ENCODE data around the gene CTSZ. TPM values are rescaled to one million over a fixed set of nuclear protein-coding genes. Genes with fewer than 3 reads are reported as not detected.

Gene CTSZ
- total and polyA plus RNA-seq, 8 donors: 35.3 to 134 (median 56.2) TPM

GRCh38 chr20:59026904-59027740, 20.1 kb upstream of the CTSZ start:
- Histone ChIP-seq H3K27ac (no peak overlapping the region), H3K4me3 (no peak overlapping the region), H3K36me3 (peaks cover 32 to 80% (median 74%) of the 10 kb centered on the region in 4 donors), H3K27me3 (no peaks in the 10 kb centered on the region), H3K4me1 (peaks cover 32 to 63% (median 49%) of the 10 kb centered on the region in 4 donors), H3K9me3 (no peaks in the 10 kb centered on the region)
- intact Hi-C loops (cut with DNase I; ENCODE audit: low total_unique reads): no loop called here
- DNase-seq: no peak
- WGBS, 5 donors: 81 to 87% (median 86%) methylated on average over 5 of the region's 5 CpGs
- TF ChIP-seq POLR2AphosphoS5 (IDR thresholded peaks at IDR 0.05) (no peak), CTCF (IDR thresholded peaks at IDR 0.05) (no peak), EP300 (IDR thresholded peaks at IDR 0.05) (no peak), POLR2A (IDR thresholded peaks at IDR 0.05) (no peak)

GRCh38 chr20:59025511-59025910, 18.5 kb upstream of the CTSZ start:
- Histone ChIP-seq H3K27ac (no peak overlapping the region), H3K4me1 (peaks cover 21 to 52% (median 38%) of the 10 kb centered on the region in 4 donors), H3K9me3 (no peaks in the 10 kb centered on the region), H3K36me3 (peaks cover 32 to 85% (median 77%) of the 10 kb centered on the region in 4 donors), H3K27me3 (no peaks in the 10 kb centered on the region), H3K4me3 (no peak overlapping the region)
- WGBS, 5 donors: 93 to 97% (median 96%) methylated on average over 4 of the region's 4 CpGs
- TF ChIP-seq POLR2A (IDR thresholded peaks at IDR 0.05): no peak
- no peak for TF ChIP-seq POLR2AphosphoS5 (IDR thresholded peaks at IDR 0.05)
- no peak for TF ChIP-seq EP300 (IDR thresholded peaks at IDR 0.05)
- no peak for TF ChIP-seq CTCF (IDR thresholded peaks at IDR 0.05)
- intact Hi-C loops (cut with DNase I; ENCODE audit: low total_unique reads): no loop called here
- DNase-seq: no peak

- no peak for DNase-seq
- intact Hi-C loops (cut with DNase I; ENCODE audit: low total_unique reads): no loop called here
- H3K27ac ChIP-seq: no peak overlapping the region
- 44 to 78% (median 68%) methylated on average over 2 of the region's 2 CpGs for WGBS, 5 donors
- peaks cover 29 to 83% (median 76%) of the 10 kb centered on the region in 4 donors for H3K36me3 ChIP-seq
- H3K4me3 ChIP-seq: no peak overlapping the region
- no peaks in the 10 kb centered on the region for H3K27me3 ChIP-seq
- no peak for TF ChIP-seq POLR2A (IDR thresholded peaks at IDR 0.05)
- no peak for TF ChIP-seq POLR2AphosphoS5 (IDR thresholded peaks at IDR 0.05)
- TF ChIP-seq CTCF (IDR thresholded peaks at IDR 0.05): no peak
- TF ChIP-seq EP300 (IDR thresholded peaks at IDR 0.05): no peak
- no peaks in the 10 kb centered on the region for H3K9me3 ChIP-seq
- peaks cover 17 to 48% (median 34%) of the 10 kb centered on the region in 4 donors for H3K4me1 ChIP-seq
Measured at GRCh38 chr20:59025086-59025485, 18.0 kb upstream of the CTSZ start.

GRCh38 chr20:59024111-59024530, 17.1 kb upstream of the CTSZ start:
- intact Hi-C loops (cut with DNase I; ENCODE audit: low total_unique reads): no loop called here
- no peak for TF ChIP-seq POLR2A (IDR thresholded peaks at IDR 0.05)
- no peak for TF ChIP-seq CTCF (IDR thresholded peaks at IDR 0.05)
- TF ChIP-seq POLR2AphosphoS5 (IDR thresholded peaks at IDR 0.05): no peak
- TF ChIP-seq EP300 (IDR thresholded peaks at IDR 0.05): no peak
- peaks cover 9 to 38% (median 24%) of the 10 kb centered on the region in 4 donors for H3K4me1 ChIP-seq
- 92 to 97% (median 96%) methylated on average over 21 to 24 of the region's 24 CpGs for WGBS, 5 donors
- no peak for DNase-seq
- no peak overlapping the region for H3K4me3 ChIP-seq
- H3K9me3 ChIP-seq: no peaks in the 10 kb centered on the region
- peaks cover 24 to 75% (median 67%) of the 10 kb centered on the region in 4 donors for H3K36me3 ChIP-seq
- no peak overlapping the region for H3K27ac ChIP-seq
- H3K27me3 ChIP-seq: no peaks in the 10 kb centered on the region
